SK-N-SH treated with all-trans-retinoic acid at 6 μM for 48 hours (cell line): ENCODE measurements around the gene OLIG1.

Source experiments
- ATAC-seq: fragments of 200-7000 bp; cut with Tn5 transposase; 3 replicates; pipeline ENCODE4 v1.9.1; 2020; ENCODE audit warnings: mild to moderate bottlenecking, moderate library complexity
- ARNTL ChIP-seq: fragments of 450-650 bp; formaldehyde crosslinking; IDR thresholded peaks from 2 replicates; pipeline ENCODE4 v1.5.0; 2020; ENCODE audit warnings: low read depth, mild to moderate bottlenecking, moderate library complexity, borderline replicate concordance
- BACH2 ChIP-seq: fragments of 250-450 bp; sonication (Bioruptor Pico); IDR thresholded peaks from 2 replicates; pipeline ENCODE4 v1.9.0; 2021; ENCODE audit warnings: mild to moderate bottlenecking, borderline replicate concordance
- CREB5 ChIP-seq: fragments of 250-450 bp; sonication (Bioruptor Pico); IDR thresholded peaks from 2 replicates; pipeline ENCODE4 v1.5.1; 2020; ENCODE audit warnings: low read depth, mild to moderate bottlenecking, moderate library complexity
- CSDC2 ChIP-seq: fragments of 250-450 bp; sonication (Bioruptor Pico); IDR thresholded peaks from 2 replicates; pipeline ENCODE4 v1.5.0; 2020; ENCODE audit warnings: mild to moderate bottlenecking, moderate library complexity
- CSRNP3 ChIP-seq: fragments of 250-450 bp; sonication (Bioruptor Pico); IDR thresholded peaks from 2 replicates; pipeline ENCODE4 v1.5.1; 2021; ENCODE audit warnings: mild to moderate bottlenecking, moderate library complexity
- GLIS3 ChIP-seq: fragments of 250-450 bp; sonication (Bioruptor Pico); IDR thresholded peaks from 2 replicates; pipeline ENCODE4 v1.5.0; 2020; ENCODE audit warnings: mild to moderate bottlenecking, moderate library complexity
- ISL1 ChIP-seq: fragments of 250-450 bp; sonication (Bioruptor Pico); IDR thresholded peaks from 2 replicates; pipeline ENCODE4 v2.1.2; 2022; ENCODE audit warnings: mild to moderate bottlenecking, moderate library complexity
- OSR1 ChIP-seq: fragments of 250-450 bp; sonication (Bioruptor Pico); IDR thresholded peaks from 2 replicates; pipeline ENCODE4 v1.8.0; 2022; ENCODE audit warnings: moderate library complexity, mild to moderate bottlenecking, inconsistent platforms
- POU6F1 ChIP-seq: fragments of 250-450 bp; sonication (Bioruptor Pico); IDR thresholded peaks from 2 replicates; pipeline ENCODE4 v1.8.0; 2021; ENCODE audit warnings: low read depth, mild to moderate bottlenecking, moderate library complexity, borderline replicate concordance
- RARB ChIP-seq: fragments of 250-450 bp; sonication (Bioruptor Pico); IDR thresholded peaks from 2 replicates; pipeline ENCODE4 v1.8.0; 2021; ENCODE audit warnings: mild to moderate bottlenecking, moderate library complexity
- SNAI2 ChIP-seq: fragments of 250-450 bp; sonication (Bioruptor Pico); IDR thresholded peaks from 2 replicates; pipeline ENCODE4 v1.5.0; 2020; ENCODE audit warnings: mild to moderate bottlenecking, moderate library complexity
- TCF4 ChIP-seq: fragments of 250-450 bp; sonication (Bioruptor Pico); IDR thresholded peaks from 2 replicates; pipeline ENCODE4 v1.8.0; 2021; ENCODE audit warnings: mild to moderate bottlenecking, moderate library complexity, borderline replicate concordance
- TOX ChIP-seq: fragments of 250-450 bp; sonication (Bioruptor Pico); IDR thresholded peaks from 2 replicates; pipeline ENCODE4 v1.8.0; 2021; ENCODE audit warnings: mild to moderate bottlenecking, moderate library complexity, borderline replicate concordance
- TSHZ2 ChIP-seq: fragments of 250-450 bp; sonication (Bioruptor Pico); IDR thresholded peaks from 2 replicates; pipeline ENCODE4 v1.5.0; 2020; ENCODE audit warnings: mild to moderate bottlenecking, moderate library complexity
- ZC3H10 ChIP-seq: fragments of 250-450 bp; sonication (Bioruptor Pico); IDR thresholded peaks from 2 replicates; pipeline ENCODE4 v1.5.1; 2021; ENCODE audit warnings: mild to moderate bottlenecking, moderate library complexity
- ZFP3 ChIP-seq: fragments of 250-450 bp; sonication (Bioruptor Pico); IDR thresholded peaks from 2 replicates; pipeline ENCODE4 v1.5.0; 2020; ENCODE audit warnings: mild to moderate bottlenecking, moderate library complexity
- ZFP30 ChIP-seq: fragments of 450-650 bp; formaldehyde crosslinking; IDR thresholded peaks from 2 replicates; pipeline ENCODE4 v1.5.0; 2022; ENCODE audit warnings: mild to moderate bottlenecking, moderate library complexity
- ZNF565 ChIP-seq: fragments of 450-650 bp; formaldehyde crosslinking; conservative IDR thresholded peaks from 2 replicates; pipeline ENCODE4 v1.5.0; 2020; ENCODE audit warnings: low read depth, mild to moderate bottlenecking, moderate library complexity
- ZNF70 ChIP-seq: fragments of 450-650 bp; formaldehyde crosslinking; IDR thresholded peaks from 2 replicates; pipeline ENCODE4 v1.5.0; 2020; ENCODE audit warnings: mild to moderate bottlenecking, moderate library complexity
- ZNF8 ChIP-seq: fragments of 450-650 bp; formaldehyde crosslinking; IDR thresholded peaks from 2 replicates; pipeline ENCODE4 v1.5.0; 2020; ENCODE audit warnings: mild to moderate bottlenecking, moderate library complexity

Gene OLIG1

GRCh38 chr21:33051925-33052324 is 18.0 kb upstream of the OLIG1 start:
- no peak for ATAC-seq
- TF ChIP-seq CSDC2 (CRISPR knock-in tag) (no peak), CREB5 (no peak), ARNTL (no peak), SNAI2 (no peak), RARB (CRISPR knock-in tag) (no peak), TCF4 (no peak)

GRCh38 chr21:33053951-33054350 is 16.0 kb upstream of the OLIG1 start:
- no peak for ATAC-seq
- TF ChIP-seq OSR1 (CRISPR knock-in tag) (no peak), GLIS3 (CRISPR knock-in tag) (no peak)
- TF ChIP-seq, all 23 proteins: peak for 0

- no peak for ATAC-seq
- TF ChIP-seq ZFP30 (CRISPR knock-in tag) (no peak), CSDC2 (CRISPR knock-in tag) (no peak), ZFP3 (CRISPR knock-in tag) (no peak), SNAI2 (no peak), TSHZ2 (CRISPR knock-in tag) (no peak), POU6F1 (CRISPR knock-in tag) (no peak), ZNF565 (no peak), GLIS3 (CRISPR knock-in tag) (no peak), CSRNP3 (CRISPR knock-in tag) (no peak), ZC3H10 (CRISPR knock-in tag) (no peak), TCF4 (no peak), ZNF70 (no peak), ISL1 (CRISPR knock-in tag) (no peak), TOX (CRISPR knock-in tag) (no peak), BACH2 (CRISPR knock-in tag) (no peak)
Measured at GRCh38 chr21:33055991-33056390, 13.9 kb upstream of the OLIG1 start.

GRCh38 chr21:33057385-33057940 is 12.5 kb upstream of the OLIG1 start:
- no peak for ATAC-seq

More at GRCh38 chr21:33057385-33057940, 12.5 kb upstream of the OLIG1 start:
- TF ChIP-seq ISL1 (CRISPR knock-in tag) (no peak), OSR1 (CRISPR knock-in tag) (no peak), BACH2 (CRISPR knock-in tag) (no peak), ZFP30 (CRISPR knock-in tag) (no peak), SNAI2 (no peak), GLIS3 (CRISPR knock-in tag) (no peak), ZNF8 (no peak), ARNTL (no peak), TSHZ2 (CRISPR knock-in tag) (no peak), TOX (CRISPR knock-in tag) (no peak), CSDC2 (CRISPR knock-in tag) (no peak)
